BE2C (cell line): ENCODE results near the gene NELL2.

Source experiments
- DNase-seq: peaks from one replicate; pipeline ENCODE4 v3.0.0-alpha.2; 2020
- H3K27me3 ChIP-seq: fragments of 250-450 bp; sonication (Bioruptor Pico); 2 replicates; pipeline ENCODE4 v1.5.1; 2020; ENCODE audit warnings: mild to moderate bottlenecking
- H3K36me3 ChIP-seq: fragments of 250-450 bp; sonication (Bioruptor Pico); 2 replicates; pipeline ENCODE4 v1.5.1; 2020; ENCODE audit warnings: mild to moderate bottlenecking
- H3K4me1 ChIP-seq: fragments of 250-450 bp; sonication (Bioruptor Pico); 2 replicates; pipeline ENCODE4 v1.5.1; 2020
- H3K4me3 ChIP-seq: 2 replicates; pipeline ENCODE4 v1.5.1; 2011; ENCODE audit warnings: low read depth, low read length
- H3K9me3 ChIP-seq: fragments of 250-450 bp; sonication (Bioruptor Pico); 2 replicates; pipeline ENCODE4 v1.5.1; 2020
- TF ChIP-seq, protein P1 (sequence below): IDR thresholded peaks from 2 replicates; pipeline ENCODE4 v1.5.1; 2012; ENCODE audit warnings: mild to moderate bottlenecking, low read depth, low read length

Gene NELL2

DNA sequence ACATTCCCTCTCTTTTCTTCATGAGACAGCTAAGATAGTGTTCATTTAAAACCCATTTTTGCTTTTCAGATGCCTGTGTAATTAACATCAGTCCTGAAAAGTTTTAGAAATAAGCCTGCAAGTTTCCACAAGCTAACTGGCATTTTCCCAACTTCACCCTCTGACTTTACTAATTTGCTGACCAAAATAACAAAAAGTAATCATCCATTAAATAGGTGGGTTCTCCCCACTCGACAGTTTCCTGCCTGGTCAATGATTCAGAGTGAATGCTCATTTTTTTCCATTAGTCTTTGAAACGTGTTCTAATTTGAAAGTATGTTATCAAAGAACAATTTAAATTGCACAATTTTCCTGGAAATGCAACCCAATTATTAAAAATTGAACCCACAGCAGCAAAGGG is 23.6 kb downstream of the NELL2 start:
- Histone ChIP-seq H3K4me1 (no peaks in the 10 kb centered on the region), H3K36me3 (no peaks in the 10 kb centered on the region), H3K4me3 (no peak overlapping the region), H3K9me3 (no peaks in the 10 kb centered on the region), H3K27me3 (no peaks in the 10 kb centered on the region)
- DNase-seq, result no peak
- TF ChIP-seq, protein P1, sequence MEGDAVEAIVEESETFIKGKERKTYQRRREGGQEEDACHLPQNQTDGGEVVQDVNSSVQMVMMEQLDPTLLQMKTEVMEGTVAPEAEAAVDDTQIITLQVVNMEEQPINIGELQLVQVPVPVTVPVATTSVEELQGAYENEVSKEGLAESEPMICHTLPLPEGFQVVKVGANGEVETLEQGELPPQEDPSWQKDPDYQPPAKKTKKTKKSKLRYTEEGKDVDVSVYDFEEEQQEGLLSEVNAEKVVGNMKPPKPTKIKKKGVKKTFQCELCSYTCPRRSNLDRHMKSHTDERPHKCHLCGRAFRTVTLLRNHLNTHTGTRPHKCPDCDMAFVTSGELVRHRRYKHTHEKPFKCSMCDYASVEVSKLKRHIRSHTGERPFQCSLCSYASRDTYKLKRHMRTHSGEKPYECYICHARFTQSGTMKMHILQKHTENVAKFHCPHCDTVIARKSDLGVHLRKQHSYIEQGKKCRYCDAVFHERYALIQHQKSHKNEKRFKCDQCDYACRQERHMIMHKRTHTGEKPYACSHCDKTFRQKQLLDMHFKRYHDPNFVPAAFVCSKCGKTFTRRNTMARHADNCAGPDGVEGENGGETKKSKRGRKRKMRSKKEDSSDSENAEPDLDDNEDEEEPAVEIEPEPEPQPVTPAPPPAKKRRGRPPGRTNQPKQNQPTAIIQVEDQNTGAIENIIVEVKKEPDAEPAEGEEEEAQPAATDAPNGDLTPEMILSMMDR, result no peak

DNA sequence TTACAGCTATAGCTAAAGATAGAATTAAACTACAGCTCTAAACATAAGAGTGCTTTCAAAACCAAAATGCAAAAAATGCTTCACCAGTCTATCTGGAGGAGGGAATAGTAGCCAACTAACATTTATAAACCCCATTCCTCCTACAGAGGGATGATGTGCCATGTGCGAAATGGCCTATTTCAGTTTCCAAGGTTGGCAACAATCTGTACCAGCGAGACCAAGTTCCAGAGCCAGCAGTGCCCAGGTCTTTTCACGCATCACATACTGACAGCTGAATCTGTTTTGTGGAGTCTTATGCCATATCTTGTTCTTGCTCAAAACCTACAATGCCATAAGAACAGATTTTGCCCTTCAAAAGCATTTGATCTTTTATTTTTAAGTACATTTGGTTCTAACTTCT is 24.5 kb downstream of the NELL2 start:
- H3K9me3 ChIP-seq, result no peaks in the 10 kb centered on the region
- no peak for DNase-seq
- H3K4me1 ChIP-seq, result no peaks in the 10 kb centered on the region

DNA sequence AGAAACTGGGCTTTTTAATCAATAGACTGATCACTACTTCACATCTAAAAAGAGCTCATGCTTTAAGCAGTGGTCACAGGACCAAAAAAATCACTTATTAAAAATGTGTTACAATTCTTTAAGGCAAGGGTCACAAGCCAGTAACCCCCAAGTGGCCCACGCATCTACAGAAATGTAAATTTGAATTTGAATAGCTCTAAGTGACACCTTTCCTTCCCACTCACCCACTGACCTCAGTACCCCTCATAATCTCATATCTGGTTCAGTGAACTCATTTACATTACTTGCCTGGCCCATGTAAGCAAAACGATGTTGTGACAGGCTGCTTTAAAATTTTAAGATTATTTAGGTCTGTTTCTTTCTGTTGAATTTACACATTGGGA is 27.4 kb downstream of the NELL2 start:
- H3K4me3 ChIP-seq, result no peak overlapping the region
- TF ChIP-seq, protein P1, result no peak
- no peaks in the 10 kb centered on the region for H3K4me1 ChIP-seq
- DNase-seq, result no peak
- H3K27me3 ChIP-seq, result no peaks in the 10 kb centered on the region
- H3K9me3 ChIP-seq, result no peaks in the 10 kb centered on the region
- no peaks in the 10 kb centered on the region for H3K36me3 ChIP-seq

More for the DNA sequence above, 24.5 kb downstream of the NELL2 start:
- no peak overlapping the region for H3K4me3 ChIP-seq
- no peaks in the 10 kb centered on the region for H3K36me3 ChIP-seq
- TF ChIP-seq, protein P1, result no peak
- no peaks in the 10 kb centered on the region for H3K27me3 ChIP-seq

DNA sequence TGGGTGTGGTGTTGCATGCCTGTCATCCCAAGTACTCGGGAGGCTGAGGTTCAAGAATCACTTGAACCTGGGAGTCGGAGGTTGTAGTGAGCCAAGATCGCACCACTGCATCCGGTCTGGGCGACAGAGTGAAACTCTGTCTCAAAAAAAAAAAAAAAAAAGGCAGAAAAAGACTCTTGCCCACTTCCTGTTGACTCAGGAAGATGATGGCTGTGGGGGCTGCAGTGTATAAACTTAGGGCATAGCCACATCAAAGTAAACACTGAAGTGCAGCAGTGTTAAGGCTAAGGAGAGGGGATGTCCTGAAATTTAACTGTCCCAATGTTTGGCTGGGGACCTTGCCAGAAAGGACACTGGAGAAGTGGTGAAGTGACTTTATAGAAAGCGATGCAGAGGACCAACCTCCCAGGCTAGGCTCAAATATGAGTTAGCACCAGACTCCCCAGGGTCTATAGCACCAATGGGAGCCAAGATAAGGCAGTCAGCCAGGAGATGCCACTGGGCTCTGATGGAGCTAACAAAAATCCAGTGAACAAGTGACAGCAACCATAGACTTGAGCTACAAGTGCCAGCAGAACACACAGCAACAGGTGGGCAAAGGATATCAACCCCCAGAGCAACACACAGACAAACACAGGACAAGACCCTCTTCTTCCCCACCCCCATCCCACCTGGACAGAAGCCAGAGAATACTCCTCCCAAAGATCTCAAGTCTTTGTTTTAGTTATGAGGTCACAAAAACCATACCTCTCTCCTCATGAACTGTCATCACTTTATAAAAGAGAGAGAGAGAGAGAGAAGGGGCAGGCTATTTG is 28.0 kb downstream of the NELL2 start:
- no peaks in the 10 kb centered on the region for H3K9me3 ChIP-seq
- H3K36me3 ChIP-seq, result no peaks in the 10 kb centered on the region
- TF ChIP-seq, protein P1, result no peak
- H3K4me3 ChIP-seq, result no peak overlapping the region
- no peak for DNase-seq
- H3K4me1 ChIP-seq, result no peaks in the 10 kb centered on the region
- H3K27me3 ChIP-seq, result no peaks in the 10 kb centered on the region

DNA sequence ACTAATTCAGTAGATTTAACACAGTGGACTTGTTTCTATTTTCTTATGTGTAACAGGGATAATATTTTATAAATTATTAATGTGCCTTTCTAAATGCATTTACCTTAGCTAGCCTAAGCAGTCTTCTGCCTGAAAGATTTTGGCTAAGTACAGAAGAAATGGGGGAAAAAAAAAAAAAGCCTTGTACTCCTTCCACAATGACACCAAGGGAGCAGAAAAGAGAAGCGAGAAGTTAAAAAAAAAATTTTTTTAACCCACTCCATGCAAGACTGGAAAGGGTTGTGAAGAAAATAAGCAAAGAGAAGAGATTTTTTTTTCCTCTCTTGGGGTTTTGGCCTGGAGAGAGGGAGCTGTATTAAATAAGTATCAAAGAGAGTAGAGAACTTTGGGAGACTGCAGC is 28.7 kb downstream of the NELL2 start:
- DNase-seq, result no peak
- Histone ChIP-seq H3K27me3 (no peaks in the 10 kb centered on the region), H3K9me3 (no peaks in the 10 kb centered on the region), H3K36me3 (no peaks in the 10 kb centered on the region), H3K4me3 (no peak overlapping the region), H3K4me1 (no peaks in the 10 kb centered on the region)
- TF ChIP-seq, protein P1, result no peak

DNA sequence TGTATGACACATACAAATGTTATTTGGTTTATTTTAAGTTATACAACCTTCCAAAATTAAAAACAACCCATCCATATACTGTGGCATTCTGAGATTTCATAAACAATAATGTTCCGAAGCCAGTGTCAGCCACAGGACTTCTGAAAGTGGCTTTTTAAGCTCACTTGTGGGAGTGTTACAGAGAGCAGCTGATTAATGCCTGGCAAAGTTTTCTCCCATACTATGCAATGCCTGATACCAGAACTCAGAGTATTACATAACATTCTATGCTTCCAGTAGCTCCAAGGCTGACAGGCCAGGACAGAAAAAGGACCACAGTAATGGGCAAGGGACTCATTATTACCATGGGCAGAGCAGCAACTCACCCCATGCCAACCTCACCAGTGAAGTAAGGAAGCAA is 29.3 kb downstream of the NELL2 start:
- H3K27me3 ChIP-seq, result no peaks in the 10 kb centered on the region
- H3K4me1 ChIP-seq, result no peaks in the 10 kb centered on the region
- TF ChIP-seq, protein P1, result no peak
- H3K4me3 ChIP-seq, result no peak overlapping the region
- H3K9me3 ChIP-seq, result no peaks in the 10 kb centered on the region
- DNase-seq, result no peak
- no peaks in the 10 kb centered on the region for H3K36me3 ChIP-seq
